ENCODE results near the gene DAGLA.

The DAGLA gene

DNA sequence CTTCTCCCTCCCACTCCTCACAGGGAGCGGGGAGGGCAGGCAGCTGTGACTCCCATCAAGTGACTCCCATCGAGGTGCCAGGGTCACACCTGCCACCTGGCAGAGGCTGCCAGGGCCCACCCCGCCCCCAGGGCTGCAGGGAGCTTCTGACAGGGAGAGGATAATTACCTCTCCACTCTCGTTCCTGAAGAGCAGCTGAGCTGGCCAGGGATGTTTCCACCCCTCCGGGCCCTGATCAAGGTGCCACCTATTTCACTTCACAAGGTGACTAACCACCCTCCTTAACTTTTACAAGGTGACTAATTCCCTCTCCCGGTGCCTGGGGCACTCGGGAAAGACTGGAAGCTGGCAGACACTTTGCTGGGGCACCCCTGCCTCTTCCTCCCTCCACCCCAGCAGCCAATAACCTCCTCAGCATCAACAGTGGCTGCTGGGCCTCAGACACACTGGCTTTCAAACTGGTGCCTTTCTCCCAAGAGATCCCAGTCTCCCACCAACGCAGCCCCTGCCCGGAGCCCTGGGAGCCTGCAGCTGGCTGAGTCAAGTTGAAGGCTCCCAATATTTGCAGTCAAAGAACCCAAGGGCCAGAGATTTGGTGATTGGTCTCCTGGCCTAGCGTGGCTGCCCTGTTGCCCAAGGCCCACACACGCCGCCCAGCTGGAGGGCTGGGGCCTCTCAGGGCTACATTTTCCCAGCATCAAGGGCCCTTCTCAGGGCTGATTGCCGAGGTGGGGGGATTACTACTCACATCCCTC, 50.2 kb downstream of the DAGLA start:
- DNase-seq (ENCODE audit: low read depth), result no peak
- no peak overlapping the region for H3K4me3 ChIP-seq (ENCODE audit: low read depth, low read length)
- TF ChIP-seq, protein P1, sequence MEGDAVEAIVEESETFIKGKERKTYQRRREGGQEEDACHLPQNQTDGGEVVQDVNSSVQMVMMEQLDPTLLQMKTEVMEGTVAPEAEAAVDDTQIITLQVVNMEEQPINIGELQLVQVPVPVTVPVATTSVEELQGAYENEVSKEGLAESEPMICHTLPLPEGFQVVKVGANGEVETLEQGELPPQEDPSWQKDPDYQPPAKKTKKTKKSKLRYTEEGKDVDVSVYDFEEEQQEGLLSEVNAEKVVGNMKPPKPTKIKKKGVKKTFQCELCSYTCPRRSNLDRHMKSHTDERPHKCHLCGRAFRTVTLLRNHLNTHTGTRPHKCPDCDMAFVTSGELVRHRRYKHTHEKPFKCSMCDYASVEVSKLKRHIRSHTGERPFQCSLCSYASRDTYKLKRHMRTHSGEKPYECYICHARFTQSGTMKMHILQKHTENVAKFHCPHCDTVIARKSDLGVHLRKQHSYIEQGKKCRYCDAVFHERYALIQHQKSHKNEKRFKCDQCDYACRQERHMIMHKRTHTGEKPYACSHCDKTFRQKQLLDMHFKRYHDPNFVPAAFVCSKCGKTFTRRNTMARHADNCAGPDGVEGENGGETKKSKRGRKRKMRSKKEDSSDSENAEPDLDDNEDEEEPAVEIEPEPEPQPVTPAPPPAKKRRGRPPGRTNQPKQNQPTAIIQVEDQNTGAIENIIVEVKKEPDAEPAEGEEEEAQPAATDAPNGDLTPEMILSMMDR (conservative IDR thresholded peaks at IDR 0.05; ENCODE audit: low read depth, low read length), result no peak

DNA sequence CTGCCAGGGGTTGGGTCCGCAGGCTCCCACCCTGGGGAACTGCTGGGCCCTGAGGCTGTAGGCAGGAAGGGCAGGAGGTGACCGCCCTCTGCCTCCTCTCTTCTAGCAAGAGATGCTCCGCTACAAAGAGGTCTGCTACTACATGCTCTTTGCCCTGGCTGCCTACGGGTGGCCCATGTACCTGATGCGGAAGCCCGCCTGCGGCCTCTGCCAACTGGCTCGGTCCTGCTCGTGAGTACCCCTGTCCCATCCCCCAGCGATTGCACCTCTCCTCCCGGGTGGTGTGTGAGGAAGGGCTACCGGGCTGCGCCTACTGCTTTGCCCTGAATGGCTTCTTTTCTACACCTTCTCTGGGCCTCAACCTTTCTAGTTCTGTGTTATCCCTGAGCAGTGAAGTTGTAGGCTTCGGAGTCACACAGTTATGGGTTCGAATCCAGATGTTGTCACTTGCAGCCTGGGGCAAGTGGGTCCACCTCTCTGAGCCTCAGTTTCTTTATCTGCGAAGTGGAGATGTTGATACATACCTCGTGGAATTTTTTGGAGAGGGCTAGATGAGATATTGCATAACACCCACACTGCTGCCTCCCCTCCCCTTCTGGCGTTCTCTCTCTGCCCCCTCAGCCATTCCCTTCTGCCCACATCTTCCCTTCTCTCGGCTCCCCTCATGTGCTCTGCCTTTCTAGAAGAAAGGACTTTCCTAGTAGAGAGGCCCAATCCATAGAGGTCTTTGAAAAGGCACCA, 51.2 kb downstream of the DAGLA start:
- TF ChIP-seq, protein P1 (conservative IDR thresholded peaks at IDR 0.05; ENCODE audit: low read depth, low read length), result no peak
- no peak overlapping the region for H3K4me3 ChIP-seq (ENCODE audit: low read depth, low read length)
- no peak for DNase-seq (ENCODE audit: low read depth)

DNA sequence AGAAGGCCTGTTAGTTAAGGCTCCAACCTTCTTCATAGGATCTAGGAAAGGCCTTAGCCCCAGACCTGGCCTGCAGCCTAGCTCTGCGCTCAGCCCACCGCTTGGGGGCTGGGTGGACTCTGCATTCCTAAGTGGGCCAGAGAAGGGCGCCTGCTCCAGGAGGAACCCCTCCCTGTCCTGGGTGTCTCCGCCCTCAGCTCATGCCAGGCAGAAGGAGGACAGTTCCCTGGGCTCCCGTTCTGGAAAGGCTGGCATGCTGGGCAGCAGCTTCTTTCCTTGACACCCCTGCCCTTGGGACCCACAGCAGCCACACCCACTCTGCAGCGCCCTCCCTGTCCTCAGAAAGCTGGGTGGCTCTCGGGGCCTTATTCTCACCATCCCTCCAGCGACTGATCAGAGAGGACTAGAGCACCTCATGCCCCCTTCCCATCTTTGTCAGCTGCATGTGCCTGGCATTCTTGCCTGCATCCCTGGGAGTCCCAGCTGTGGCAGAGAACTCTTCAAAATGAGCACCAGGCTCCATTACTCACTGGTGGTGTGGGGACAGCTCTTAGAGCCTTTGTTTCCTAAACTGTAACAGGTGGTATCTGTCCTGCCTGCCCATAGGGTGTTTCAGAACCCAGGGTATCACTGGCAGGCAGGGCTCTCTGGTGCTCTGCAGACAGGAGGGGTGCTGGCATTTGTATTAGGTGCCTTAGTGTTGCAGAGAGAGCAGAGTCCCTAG, 51.9 kb downstream of the DAGLA start:
- DNase-seq (ENCODE audit: low read depth), result no peak
- no peak overlapping the region for H3K4me3 ChIP-seq (ENCODE audit: low read depth, low read length)
- TF ChIP-seq, protein P1 (conservative IDR thresholded peaks at IDR 0.05; ENCODE audit: low read depth, low read length), result no peak

DNA sequence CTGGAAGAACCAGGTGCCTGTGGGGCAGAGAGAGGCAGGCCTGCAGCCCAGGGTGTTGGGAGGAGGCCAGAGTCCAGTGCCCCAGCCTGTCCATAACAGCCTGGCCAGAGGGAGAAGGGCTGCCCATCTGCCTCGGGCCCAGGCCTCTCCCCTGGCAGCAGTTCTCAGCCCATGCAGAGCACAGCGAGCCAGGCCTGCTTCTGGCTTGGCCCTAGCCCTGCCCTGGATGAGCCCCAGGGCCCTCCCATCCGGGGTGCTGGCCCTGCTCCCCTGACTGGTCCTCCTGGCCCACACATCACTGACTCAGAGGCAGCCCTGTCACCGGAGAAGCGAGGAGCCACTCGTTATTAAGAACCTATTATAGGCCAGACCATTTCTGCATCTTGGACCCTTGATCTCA, 52.5 kb downstream of the DAGLA start:
- no peak overlapping the region for H3K4me3 ChIP-seq (ENCODE audit: low read depth, low read length)
- DNase-seq (ENCODE audit: low read depth), result no peak
- TF ChIP-seq, protein P1 (conservative IDR thresholded peaks at IDR 0.05; ENCODE audit: low read depth, low read length), result no peak

DNA sequence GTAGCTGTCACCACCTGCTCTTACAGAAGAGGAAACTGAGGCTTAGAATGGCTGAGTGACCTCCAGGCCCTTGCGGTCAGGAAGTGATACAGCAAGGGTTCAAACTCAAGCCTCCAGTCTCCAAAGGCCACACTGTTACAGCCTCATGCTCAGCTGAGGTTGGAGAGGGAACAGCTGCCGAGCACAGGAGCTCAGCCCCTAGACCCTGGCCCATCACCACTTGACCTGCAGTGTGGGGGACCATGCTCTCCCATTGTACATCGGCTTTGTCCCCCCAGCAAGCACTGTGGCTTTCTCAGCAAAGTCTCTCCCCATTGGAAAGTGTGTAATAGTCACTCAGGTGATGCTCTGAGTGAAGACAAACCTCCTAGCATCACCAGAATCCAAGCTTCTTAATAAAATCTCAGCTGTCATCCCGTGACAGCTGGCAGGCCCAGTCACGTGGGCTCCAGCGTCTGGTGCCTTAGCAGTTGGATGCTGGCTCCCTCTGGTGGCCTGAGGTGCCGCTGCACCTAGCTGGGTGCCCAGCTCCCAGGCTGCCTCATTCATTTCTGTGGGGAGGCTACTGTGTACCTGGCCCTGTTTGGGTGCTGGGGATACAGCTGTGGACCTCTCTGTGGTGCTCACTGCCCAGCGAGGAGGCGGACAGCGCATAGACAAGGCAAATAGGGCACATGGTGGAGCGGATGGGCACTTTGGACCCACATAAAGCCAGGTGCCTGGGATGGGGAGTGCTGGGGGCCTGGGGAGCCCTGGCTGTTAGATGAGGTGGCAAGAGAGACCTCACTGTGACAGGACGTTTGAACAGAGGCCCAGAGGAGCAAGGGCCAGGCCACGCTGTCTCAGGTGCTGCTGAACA, 53.2 kb downstream of the DAGLA start:
- no peak overlapping the region for H3K4me3 ChIP-seq (ENCODE audit: low read depth, low read length)
- TF ChIP-seq, protein P1 (conservative IDR thresholded peaks at IDR 0.05; ENCODE audit: low read depth, low read length), result peak; percentile 99
- DNase-seq (ENCODE audit: low read depth), result peak; percentile 92

DNA sequence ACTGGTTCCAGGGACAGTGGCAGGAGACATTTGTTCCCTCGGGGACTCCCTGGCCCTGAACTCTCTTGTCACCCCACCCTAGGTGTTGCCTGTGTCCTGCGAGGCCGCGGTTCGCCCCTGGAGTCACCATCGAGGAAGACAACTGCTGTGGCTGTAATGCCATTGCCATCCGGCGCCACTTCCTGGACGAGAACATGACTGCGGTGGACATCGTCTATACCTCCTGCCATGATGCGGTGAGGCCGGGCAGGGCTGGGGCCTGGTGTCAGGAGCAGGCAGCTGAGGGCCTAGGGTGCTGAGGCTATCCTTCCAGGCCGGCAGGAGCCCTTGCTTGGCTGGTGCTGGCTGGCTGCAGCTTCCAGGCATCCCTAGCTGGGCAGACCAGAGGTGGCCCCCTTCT, 54.6 kb downstream of the DAGLA start:
- no peak for DNase-seq (ENCODE audit: low read depth)
- no peak overlapping the region for H3K4me3 ChIP-seq (ENCODE audit: low read depth, low read length)
- TF ChIP-seq, protein P1 (conservative IDR thresholded peaks at IDR 0.05; ENCODE audit: low read depth, low read length), result no peak
